GM06990 (cell line): ENCODE measurements around the gene CLOCK.

Experiments
- DNase-seq: peaks from one replicate; pipeline ENCODE4 v3.0.0-alpha.2; 2011; ENCODE audit not compliant: insufficient read length; ENCODE audit errors: extremely low read depth
- H3K27me3 ChIP-seq: replicated peaks from 2 replicates; pipeline ENCODE4 v1.6.0; 2011; ENCODE audit warnings: low read length; ENCODE audit not compliant: control insufficient read depth, insufficient read depth
- H3K36me3 ChIP-seq: 2 replicates; pipeline ENCODE4 v1.5.1; 2011; ENCODE audit warnings: low read length; ENCODE audit not compliant: control insufficient read depth, insufficient read depth
- H3K4me3 ChIP-seq: replicated peaks from 2 replicates; pipeline ENCODE4 v1.5.1; 2011; ENCODE audit warnings: low read depth, mild to moderate bottlenecking, control low read depth, low read length
- TF ChIP-seq, protein P1 (sequence below): IDR thresholded peaks from 2 replicates; pipeline ENCODE4 v1.5.1; 2011; ENCODE audit warnings: low read length, control low read depth, mild to moderate bottlenecking, inconsistent platforms; ENCODE audit not compliant: insufficient read depth, poor library complexity, severe bottlenecking

CLOCK gene

DNA sequence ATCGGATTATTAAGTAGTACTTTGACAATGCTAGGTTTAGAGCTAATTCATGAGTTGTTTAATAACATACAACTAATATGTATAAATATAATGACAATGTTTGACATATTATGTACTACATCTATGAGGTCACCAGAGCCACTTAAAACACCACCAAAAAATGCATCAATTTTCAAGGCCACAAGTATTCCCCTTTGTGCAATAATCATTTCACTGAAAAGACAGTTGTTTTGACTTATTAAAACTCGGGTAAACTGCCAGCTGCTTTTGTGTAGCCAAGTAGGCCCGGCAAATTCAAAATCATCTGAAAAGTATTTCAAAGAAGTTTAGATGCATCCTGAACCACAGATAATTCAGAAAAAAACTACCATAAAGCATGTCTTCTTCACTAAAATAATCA is 48.7 kb downstream of the CLOCK start:
- no peak for DNase-seq
- H3K4me3 ChIP-seq = no peak overlapping the region
- H3K27me3 ChIP-seq = no peaks in the 10 kb centered on the region
- H3K36me3 ChIP-seq = no peaks in the 10 kb centered on the region
- TF ChIP-seq, protein P1, sequence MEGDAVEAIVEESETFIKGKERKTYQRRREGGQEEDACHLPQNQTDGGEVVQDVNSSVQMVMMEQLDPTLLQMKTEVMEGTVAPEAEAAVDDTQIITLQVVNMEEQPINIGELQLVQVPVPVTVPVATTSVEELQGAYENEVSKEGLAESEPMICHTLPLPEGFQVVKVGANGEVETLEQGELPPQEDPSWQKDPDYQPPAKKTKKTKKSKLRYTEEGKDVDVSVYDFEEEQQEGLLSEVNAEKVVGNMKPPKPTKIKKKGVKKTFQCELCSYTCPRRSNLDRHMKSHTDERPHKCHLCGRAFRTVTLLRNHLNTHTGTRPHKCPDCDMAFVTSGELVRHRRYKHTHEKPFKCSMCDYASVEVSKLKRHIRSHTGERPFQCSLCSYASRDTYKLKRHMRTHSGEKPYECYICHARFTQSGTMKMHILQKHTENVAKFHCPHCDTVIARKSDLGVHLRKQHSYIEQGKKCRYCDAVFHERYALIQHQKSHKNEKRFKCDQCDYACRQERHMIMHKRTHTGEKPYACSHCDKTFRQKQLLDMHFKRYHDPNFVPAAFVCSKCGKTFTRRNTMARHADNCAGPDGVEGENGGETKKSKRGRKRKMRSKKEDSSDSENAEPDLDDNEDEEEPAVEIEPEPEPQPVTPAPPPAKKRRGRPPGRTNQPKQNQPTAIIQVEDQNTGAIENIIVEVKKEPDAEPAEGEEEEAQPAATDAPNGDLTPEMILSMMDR = no peak

DNA sequence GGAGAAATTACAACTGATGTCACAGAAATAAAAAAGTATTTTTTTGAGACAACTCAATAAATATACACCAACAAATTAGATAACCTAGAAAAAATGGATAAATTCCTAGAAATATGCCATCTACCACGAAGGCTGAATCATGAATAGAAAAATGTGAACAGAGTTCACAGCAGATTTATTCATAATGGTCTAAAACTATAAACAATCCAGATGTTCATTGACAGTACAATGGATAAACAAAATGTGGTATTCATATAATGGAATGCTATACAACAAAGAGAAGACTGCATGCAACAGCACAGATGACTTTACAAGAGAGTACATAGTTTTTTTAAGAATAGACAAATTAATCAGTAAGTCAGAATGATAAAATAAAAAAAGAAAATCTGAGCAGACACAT is 55.2 kb downstream of the CLOCK start:
- Histone ChIP-seq H3K36me3 (peaks cover 3% of the 10 kb centered on the region), H3K27me3 (no peaks in the 10 kb centered on the region), H3K4me3 (no peak overlapping the region)
- DNase-seq = no peak
- TF ChIP-seq, protein P1 = no peak

DNA sequence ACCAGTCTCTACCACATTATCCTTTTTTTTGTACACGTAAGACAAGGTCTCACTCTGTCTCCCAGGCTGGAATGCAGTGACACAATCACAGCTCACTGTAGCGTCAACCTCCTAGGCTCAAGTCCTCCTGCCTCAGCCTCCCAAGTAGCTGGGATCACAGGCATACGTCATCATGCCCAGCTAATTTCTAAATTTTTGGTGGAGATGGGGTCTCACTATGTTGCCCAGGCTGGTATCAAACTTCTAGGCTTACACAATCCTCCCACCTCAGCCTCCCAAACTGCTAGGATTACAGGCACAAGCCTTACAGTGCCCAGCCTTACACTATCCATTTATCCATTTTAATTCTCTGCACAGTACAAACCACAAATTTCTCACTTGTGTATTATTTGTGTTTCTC is 58.0 kb downstream of the CLOCK start:
- no peaks in the 10 kb centered on the region for H3K27me3 ChIP-seq
- H3K36me3 ChIP-seq = peaks cover 3% of the 10 kb centered on the region
- H3K4me3 ChIP-seq = no peak overlapping the region
- DNase-seq = no peak
- TF ChIP-seq, protein P1 = no peak

DNA sequence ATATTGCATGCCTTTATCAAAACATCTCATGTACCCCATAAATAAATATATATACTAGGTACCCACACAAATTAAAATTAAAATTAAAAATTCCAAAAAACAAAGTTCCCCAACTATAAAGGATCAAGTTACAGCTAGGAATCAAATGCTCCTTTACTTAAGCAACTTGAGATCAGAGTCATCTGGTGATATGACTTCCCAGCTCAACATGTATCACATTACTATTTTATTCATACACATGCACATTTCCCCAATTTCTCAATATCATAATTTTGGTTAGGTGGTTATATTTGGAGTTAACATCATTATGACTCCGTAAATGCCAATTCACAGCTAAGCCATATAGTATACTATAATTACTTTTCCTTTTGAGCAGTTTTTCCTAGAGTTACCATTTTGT is 60.9 kb downstream of the CLOCK start:
- peaks cover 3% of the 10 kb centered on the region for H3K36me3 ChIP-seq
- no peaks in the 10 kb centered on the region for H3K27me3 ChIP-seq
- H3K4me3 ChIP-seq = no peak overlapping the region
- TF ChIP-seq, protein P1 = no peak
- no peak for DNase-seq

DNA sequence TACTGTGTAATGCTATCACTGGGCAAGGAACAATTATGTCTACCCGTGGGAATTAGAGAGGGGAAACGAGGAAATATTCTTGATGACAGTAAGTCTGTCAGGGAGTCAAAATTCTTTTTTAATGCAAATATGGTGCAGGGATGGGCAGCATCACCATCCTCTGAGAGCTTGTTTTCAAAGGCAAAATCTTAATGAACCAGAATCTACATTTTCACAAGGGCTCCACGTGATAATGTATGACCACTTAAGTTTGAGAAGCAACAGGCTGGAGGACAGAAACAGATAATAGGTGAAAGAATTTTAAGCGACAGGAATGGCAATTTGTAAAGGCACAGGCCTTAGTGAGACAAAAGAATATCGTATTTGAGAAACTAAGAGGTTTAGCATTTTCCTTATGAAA is 63.4 kb downstream of the CLOCK start:
- H3K4me3 ChIP-seq = no peak overlapping the region
- TF ChIP-seq, protein P1 = no peak
- H3K36me3 ChIP-seq = no peaks in the 10 kb centered on the region
- DNase-seq = no peak
- H3K27me3 ChIP-seq = no peaks in the 10 kb centered on the region
